SK-N-SH treated with all-trans-retinoic acid at 6 μM for 48 hours (cell line): ENCODE data around the gene CEP57L1.

Source experiments
- ATAC-seq: fragments of 200-7000 bp; cut with Tn5 transposase; 3 replicates; pipeline ENCODE4 v1.9.1; 2020; ENCODE audit warnings: mild to moderate bottlenecking, moderate library complexity
- ARNTL ChIP-seq: fragments of 450-650 bp; formaldehyde crosslinking; IDR thresholded peaks from 2 replicates; pipeline ENCODE4 v1.5.0; 2020; ENCODE audit warnings: low read depth, mild to moderate bottlenecking, moderate library complexity, borderline replicate concordance
- BACH2 ChIP-seq: fragments of 250-450 bp; sonication (Bioruptor Pico); IDR thresholded peaks from 2 replicates; pipeline ENCODE4 v1.9.0; 2021; ENCODE audit warnings: mild to moderate bottlenecking, borderline replicate concordance
- CREB5 ChIP-seq: fragments of 250-450 bp; sonication (Bioruptor Pico); IDR thresholded peaks from 2 replicates; pipeline ENCODE4 v1.5.1; 2020; ENCODE audit warnings: low read depth, mild to moderate bottlenecking, moderate library complexity
- CSRNP3 ChIP-seq: fragments of 250-450 bp; sonication (Bioruptor Pico); IDR thresholded peaks from 2 replicates; pipeline ENCODE4 v1.5.1; 2021; ENCODE audit warnings: mild to moderate bottlenecking, moderate library complexity
- ESRRG ChIP-seq: fragments of 250-450 bp; sonication (Bioruptor Pico); IDR thresholded peaks from 2 replicates; pipeline ENCODE4 v1.6.1; 2021; ENCODE audit warnings: mild to moderate bottlenecking
- GLIS3 ChIP-seq: fragments of 250-450 bp; sonication (Bioruptor Pico); IDR thresholded peaks from 2 replicates; pipeline ENCODE4 v1.5.0; 2020; ENCODE audit warnings: mild to moderate bottlenecking, moderate library complexity
- ISL1 ChIP-seq: fragments of 250-450 bp; sonication (Bioruptor Pico); IDR thresholded peaks from 2 replicates; pipeline ENCODE4 v2.1.2; 2022; ENCODE audit warnings: mild to moderate bottlenecking, moderate library complexity
- OSR1 ChIP-seq: fragments of 250-450 bp; sonication (Bioruptor Pico); IDR thresholded peaks from 2 replicates; pipeline ENCODE4 v1.8.0; 2022; ENCODE audit warnings: moderate library complexity, mild to moderate bottlenecking, inconsistent platforms
- PATZ1 ChIP-seq: fragments of 250-450 bp; sonication (Bioruptor Pico); IDR thresholded peaks from 2 replicates; pipeline ENCODE4 v1.8.0; 2020; ENCODE audit warnings: mild to moderate bottlenecking, moderate library complexity, borderline replicate concordance
- POU6F1 ChIP-seq: fragments of 250-450 bp; sonication (Bioruptor Pico); IDR thresholded peaks from 2 replicates; pipeline ENCODE4 v1.8.0; 2021; ENCODE audit warnings: low read depth, mild to moderate bottlenecking, moderate library complexity, borderline replicate concordance
- PPARA ChIP-seq: fragments of 250-450 bp; sonication (Bioruptor Pico); IDR thresholded peaks from 2 replicates; pipeline ENCODE4 v1.5.0; 2020; ENCODE audit warnings: mild to moderate bottlenecking, borderline replicate concordance
- RARB ChIP-seq: fragments of 250-450 bp; sonication (Bioruptor Pico); IDR thresholded peaks from 2 replicates; pipeline ENCODE4 v1.8.0; 2021; ENCODE audit warnings: mild to moderate bottlenecking, moderate library complexity
- SNAI2 ChIP-seq: fragments of 250-450 bp; sonication (Bioruptor Pico); IDR thresholded peaks from 2 replicates; pipeline ENCODE4 v1.5.0; 2020; ENCODE audit warnings: mild to moderate bottlenecking, moderate library complexity
- TCF4 ChIP-seq: fragments of 250-450 bp; sonication (Bioruptor Pico); IDR thresholded peaks from 2 replicates; pipeline ENCODE4 v1.8.0; 2021; ENCODE audit warnings: mild to moderate bottlenecking, moderate library complexity, borderline replicate concordance
- TOX ChIP-seq: fragments of 250-450 bp; sonication (Bioruptor Pico); IDR thresholded peaks from 2 replicates; pipeline ENCODE4 v1.8.0; 2021; ENCODE audit warnings: mild to moderate bottlenecking, moderate library complexity, borderline replicate concordance
- TSHZ2 ChIP-seq: fragments of 250-450 bp; sonication (Bioruptor Pico); IDR thresholded peaks from 2 replicates; pipeline ENCODE4 v1.5.0; 2020; ENCODE audit warnings: mild to moderate bottlenecking, moderate library complexity
- ZC3H10 ChIP-seq: fragments of 250-450 bp; sonication (Bioruptor Pico); IDR thresholded peaks from 2 replicates; pipeline ENCODE4 v1.5.1; 2021; ENCODE audit warnings: mild to moderate bottlenecking, moderate library complexity
- ZFP3 ChIP-seq: fragments of 250-450 bp; sonication (Bioruptor Pico); IDR thresholded peaks from 2 replicates; pipeline ENCODE4 v1.5.0; 2020; ENCODE audit warnings: mild to moderate bottlenecking, moderate library complexity
- ZFP30 ChIP-seq: fragments of 450-650 bp; formaldehyde crosslinking; IDR thresholded peaks from 2 replicates; pipeline ENCODE4 v1.5.0; 2022; ENCODE audit warnings: mild to moderate bottlenecking, moderate library complexity
- ZNF565 ChIP-seq: fragments of 450-650 bp; formaldehyde crosslinking; conservative IDR thresholded peaks from 2 replicates; pipeline ENCODE4 v1.5.0; 2020; ENCODE audit warnings: low read depth, mild to moderate bottlenecking, moderate library complexity
- ZNF70 ChIP-seq: fragments of 450-650 bp; formaldehyde crosslinking; IDR thresholded peaks from 2 replicates; pipeline ENCODE4 v1.5.0; 2020; ENCODE audit warnings: mild to moderate bottlenecking, moderate library complexity
- ZNF8 ChIP-seq: fragments of 450-650 bp; formaldehyde crosslinking; IDR thresholded peaks from 2 replicates; pipeline ENCODE4 v1.5.0; 2020; ENCODE audit warnings: mild to moderate bottlenecking, moderate library complexity

CEP57L1 gene

GRCh38 chr6:109094416-109095035, 781 bp upstream of the CEP57L1 start, which contains the start of gene SESN1 (continued):
- TF ChIP-seq TSHZ2 (0 out of 2 replicates have a peak, but pooled peaks have one; percentile 46), PPARA (CRISPR knock-in tag) (no peak), ZNF8 (CRISPR knock-in tag) (peak; percentile 48; the same call in 1 of the 2 replicates), OSR1 (CRISPR knock-in tag) (no peak), ARNTL (CRISPR knock-in tag) (no peak), CSRNP3 (CRISPR knock-in tag) (no peak), ESRRG (0 out of 2 replicates have a peak, but pooled peaks have one; percentile 56), PATZ1 (CRISPR knock-in tag) (no peak), RARB (no peak), ISL1 (no peak)

- ATAC-seq = no peak
- TF ChIP-seq ZNF8 (CRISPR knock-in tag) (no peak), PATZ1 (CRISPR knock-in tag) (no peak), ZNF70 (no peak), ZFP3 (no peak), OSR1 (CRISPR knock-in tag) (no peak), ESRRG (no peak), RARB (no peak), GLIS3 (CRISPR knock-in tag) (no peak), BACH2 (no peak)
These were observed 453 bp downstream of the CEP57L1 start for GRCh38 chr6:109095835-109096084.

GRCh38 chr6:109096208-109096607, 901 bp downstream of the CEP57L1 start:
- ATAC-seq = no peak
- TF ChIP-seq RARB = no peak

GRCh38 chr6:109097661-109098060, 2.4 kb downstream of the CEP57L1 start:
- TF ChIP-seq ZNF565 (CRISPR knock-in tag) (no peak), ISL1 (no peak), GLIS3 (CRISPR knock-in tag) (no peak), ZNF8 (CRISPR knock-in tag) (no peak)
- TF ChIP-seq, all 23 proteins: peak for 0
- ATAC-seq = no peak

GRCh38 chr6:109102762-109103161, 7.5 kb downstream of the CEP57L1 start:
- TF ChIP-seq ZNF70 (no peak), PPARA (CRISPR knock-in tag) (no peak), ZNF565 (CRISPR knock-in tag) (no peak), ISL1 (no peak), ZFP30 (CRISPR knock-in tag) (no peak), ZC3H10 (CRISPR knock-in tag) (no peak), CSRNP3 (CRISPR knock-in tag) (no peak), TOX (no peak), POU6F1 (no peak), CREB5 (CRISPR knock-in tag) (no peak), RARB (no peak), SNAI2 (CRISPR knock-in tag) (no peak), TCF4 (CRISPR knock-in tag) (no peak), ZFP3 (no peak), OSR1 (CRISPR knock-in tag) (no peak), ZNF8 (CRISPR knock-in tag) (no peak), ESRRG (no peak)
- ATAC-seq = peak; percentile 59; the same call in 1 of the 3 replicates
